MM.1S (cell line): Measurements from ENCODE around the gene MAP3K7CL.

ENCODE experiments used
- DNase-seq: peaks from one replicate; pipeline ENCODE4 v3.0.0-alpha.2; 2015
- H2AFZ ChIP-seq: fragments of 300-600 bp; sonication (generic); 2 replicates; pipeline ENCODE4 v1.6.0; 2016; ENCODE audit warnings: antibody characterized with exemption, low read length
- H3F3A ChIP-seq: fragments of 300-600 bp; sonication (generic); 2 replicates; pipeline ENCODE4 v1.6.1; 2016; ENCODE audit warnings: mild to moderate bottlenecking, antibody characterized with exemption, low read length, moderate library complexity, mixed read lengths; ENCODE audit not compliant: insufficient read depth
- H3K27ac ChIP-seq: fragments of 300-600 bp; sonication (generic); 2 replicates; pipeline ENCODE4 v1.5.1; 2016; ENCODE audit warnings: mild to moderate bottlenecking, low read length
- H3K27me3 ChIP-seq: fragments of 300-600 bp; sonication (generic); replicated peaks from 2 replicates; pipeline ENCODE4 v1.6.0; 2016; ENCODE audit warnings: low read length; ENCODE audit not compliant: insufficient read depth
- H3K36me3 ChIP-seq: fragments of 300-600 bp; sonication (generic); replicated peaks from 2 replicates; pipeline ENCODE4 v1.6.1; 2016; ENCODE audit warnings: mild to moderate bottlenecking, low read length, mixed read lengths; ENCODE audit not compliant: insufficient read depth
- H3K4me1 ChIP-seq: fragments of 300-600 bp; sonication (generic); 2 replicates; pipeline ENCODE4 v1.6.1; 2016; ENCODE audit warnings: low read length, mixed read lengths
- H3K4me2 ChIP-seq: fragments of 300-600 bp; sonication (generic); 2 replicates; pipeline ENCODE4 v1.6.0; 2016; ENCODE audit warnings: low read depth, low read length
- H3K4me3 ChIP-seq: fragments of 300-600 bp; sonication (generic); 2 replicates; pipeline ENCODE4 v1.5.1; 2016; ENCODE audit warnings: low read length, mixed read lengths
- H3K79me2 ChIP-seq: fragments of 300-600 bp; sonication (generic); 2 replicates; pipeline ENCODE4 v1.6.1; 2016; ENCODE audit warnings: mixed run types, low read length, mixed read lengths
- H3K9ac ChIP-seq: fragments of 300-600 bp; sonication (generic); 2 replicates; pipeline ENCODE4 v1.6.1; 2016; ENCODE audit warnings: low read length, mixed read lengths
- H3K9me2 ChIP-seq: fragments of 300-600 bp; sonication (generic); replicated peaks from 2 replicates; pipeline ENCODE4 v1.6.1; 2016; ENCODE audit warnings: mild to moderate bottlenecking, low read length, mixed read lengths; ENCODE audit not compliant: insufficient read depth
- H3K9me3 ChIP-seq: fragments of 300-600 bp; sonication (generic); replicated peaks from 2 replicates; pipeline ENCODE4 v1.6.1; 2016; ENCODE audit warnings: mild to moderate bottlenecking, low read length, mixed read lengths; ENCODE audit not compliant: insufficient read depth
- H4K20me1 ChIP-seq: fragments of 300-600 bp; sonication (generic); 2 replicates; pipeline ENCODE4 v1.6.1; 2016; ENCODE audit warnings: mild to moderate bottlenecking, low read length, moderate library complexity, mixed read lengths; ENCODE audit not compliant: insufficient read depth
- CTCF ChIP-seq: fragments of 300-600 bp; sonication (generic); IDR thresholded peaks from 2 replicates; pipeline ENCODE4 v1.5.1; 2016; ENCODE audit warnings: antibody characterized with exemption, low read length, mixed read lengths
- EZH2 ChIP-seq: fragments of 300-600 bp; sonication (generic); optimal IDR thresholded peaks from 2 replicates; pipeline ENCODE3; 2017; ENCODE audit warnings: low read depth, mild to moderate bottlenecking, antibody characterized with exemption, low read length, mixed read lengths
- EZH2phosphoT487 ChIP-seq: fragments of 300-600 bp; sonication (generic); IDR thresholded peaks from 2 replicates; pipeline ENCODE4 v1.6.1; 2018; ENCODE audit warnings: antibody characterized with exemption, low read length

Gene MAP3K7CL

DNA sequence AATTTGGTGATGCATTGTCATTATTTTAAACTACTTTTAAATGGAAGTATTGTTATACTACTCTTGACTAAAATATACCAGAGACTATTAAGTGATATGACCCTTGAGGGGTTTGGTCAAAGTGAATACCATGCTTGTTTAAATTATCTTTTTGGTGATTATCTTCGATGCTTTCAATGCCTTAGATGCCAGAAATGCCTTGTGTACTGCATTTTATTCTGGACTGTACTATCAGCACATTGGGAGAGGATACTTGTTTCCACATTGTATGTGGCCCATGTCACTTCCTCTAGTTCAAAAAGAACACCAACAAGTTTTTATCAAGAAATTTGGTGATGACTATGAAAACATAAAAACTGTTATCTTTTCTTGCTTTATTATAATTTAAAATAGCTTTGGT, 16.3 kb downstream of the MAP3K7CL start:
- Histone ChIP-seq H3K27me3 (no peaks in the 10 kb centered on the region), H4K20me1 (no peaks in the 10 kb centered on the region), H3K4me3 (no peak overlapping the region), H3K4me2 (no peak overlapping the region), H3K9me2 (no peaks in the 10 kb centered on the region), H3K79me2 (no peaks in the 10 kb centered on the region), H3K4me1 (no peaks in the 10 kb centered on the region), H2AFZ (no peak overlapping the region), H3F3A (no peaks in the 10 kb centered on the region), H3K9me3 (no peaks in the 10 kb centered on the region), H3K27ac (no peak overlapping the region), H3K9ac (no peak overlapping the region), H3K36me3 (no peaks in the 10 kb centered on the region)
- TF ChIP-seq EZH2 (no peak), CTCF (no peak)
- no peak for DNase-seq

DNA sequence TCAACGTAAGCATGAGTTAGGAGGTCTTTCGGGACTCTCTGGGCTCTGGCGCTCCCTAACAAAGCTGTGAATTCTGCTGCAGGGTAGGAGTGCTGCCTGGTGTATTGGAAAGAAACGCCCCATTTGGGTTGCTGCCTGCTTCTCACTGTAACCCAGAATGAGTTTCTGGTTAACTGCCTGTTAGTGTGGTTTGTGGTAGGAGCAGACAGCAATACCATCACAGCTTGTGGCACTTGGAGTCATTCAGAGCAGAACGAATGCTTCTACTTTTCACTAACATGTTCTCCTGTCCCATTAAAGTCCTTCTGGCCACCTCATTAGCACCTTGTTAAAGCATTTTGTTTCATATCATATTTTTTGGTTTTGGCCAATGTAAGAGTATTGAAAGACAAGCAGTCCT, 18.1 kb downstream of the MAP3K7CL start:
- no peaks in the 10 kb centered on the region for H3K9me3 ChIP-seq
- H3K4me1 ChIP-seq = no peaks in the 10 kb centered on the region
- H3K9me2 ChIP-seq = no peaks in the 10 kb centered on the region
- H3K4me2 ChIP-seq = no peak overlapping the region
- H3K27ac ChIP-seq = no peak overlapping the region
- no peak overlapping the region for H2AFZ ChIP-seq
- H3K27me3 ChIP-seq = no peaks in the 10 kb centered on the region
- H3F3A ChIP-seq = no peaks in the 10 kb centered on the region
- H3K4me3 ChIP-seq = no peak overlapping the region
- no peaks in the 10 kb centered on the region for H3K36me3 ChIP-seq
- no peaks in the 10 kb centered on the region for H4K20me1 ChIP-seq
- TF ChIP-seq EZH2phosphoT487 = no peak
- TF ChIP-seq CTCF = no peak
- no peak for TF ChIP-seq EZH2
- no peaks in the 10 kb centered on the region for H3K79me2 ChIP-seq
- H3K9ac ChIP-seq = no peak overlapping the region
- no peak for DNase-seq

DNA sequence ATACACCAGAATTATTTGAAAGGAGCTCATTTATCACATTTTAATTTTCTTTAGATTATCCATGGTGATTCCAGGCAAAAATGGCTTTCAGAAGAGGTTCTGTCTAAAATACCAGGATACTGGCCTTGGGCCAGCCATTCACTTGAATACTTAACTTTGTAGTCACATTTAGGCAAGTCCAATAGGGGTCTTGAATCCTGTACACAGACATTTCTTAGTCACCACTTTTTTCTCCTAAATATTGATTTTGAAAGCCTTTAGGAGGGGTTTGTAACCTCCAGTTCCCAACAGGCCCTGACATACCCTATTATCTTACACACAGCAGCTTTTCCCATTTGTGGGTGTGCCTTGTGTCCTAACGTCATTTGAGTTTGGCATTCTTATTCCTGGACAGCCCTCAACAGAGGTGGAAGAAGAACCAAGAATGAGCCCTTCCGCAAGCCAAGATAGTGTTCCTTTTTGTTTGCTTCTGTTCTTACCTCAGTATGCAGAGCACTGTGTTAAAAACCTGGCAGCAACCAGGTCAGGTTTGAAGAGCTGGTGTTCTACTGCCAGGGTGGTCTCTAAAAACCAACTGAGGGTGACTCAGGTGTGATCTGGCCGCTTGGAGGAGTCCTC, 19.5 kb downstream of the MAP3K7CL start:
- Histone ChIP-seq H3F3A (no peaks in the 10 kb centered on the region), H3K9ac (no peak overlapping the region), H3K27me3 (no peaks in the 10 kb centered on the region), H3K9me3 (no peaks in the 10 kb centered on the region), H4K20me1 (no peaks in the 10 kb centered on the region), H3K79me2 (no peaks in the 10 kb centered on the region), H3K4me1 (no peaks in the 10 kb centered on the region), H3K36me3 (no peaks in the 10 kb centered on the region), H2AFZ (no peak overlapping the region), H3K9me2 (no peaks in the 10 kb centered on the region), H3K4me2 (no peak overlapping the region), H3K4me3 (no peak overlapping the region), H3K27ac (no peak overlapping the region)
- TF ChIP-seq EZH2 (no peak), EZH2phosphoT487 (no peak), CTCF (no peak)
- DNase-seq = no peak
